PC-3 (cell line): ENCODE results near the gene MEPCE.

Experiments
- EZH2 ChIP-seq: fragments of 300-600 bp; sonication (generic); IDR thresholded peaks from one replicate; pipeline ENCODE4 v1.6.1; 2017; ENCODE audit warnings: antibody characterized with exemption, mild to moderate bottlenecking, low read length; ENCODE audit not compliant: unreplicated experiment
- TF ChIP-seq, protein P1 (sequence below): fragments of 300-600 bp; sonication (generic); conservative IDR thresholded peaks from 2 replicates; pipeline ENCODE4 v1.5.1; 2017; ENCODE audit warnings: antibody characterized with exemption, low read depth, mild to moderate bottlenecking, low read length

DNA sequence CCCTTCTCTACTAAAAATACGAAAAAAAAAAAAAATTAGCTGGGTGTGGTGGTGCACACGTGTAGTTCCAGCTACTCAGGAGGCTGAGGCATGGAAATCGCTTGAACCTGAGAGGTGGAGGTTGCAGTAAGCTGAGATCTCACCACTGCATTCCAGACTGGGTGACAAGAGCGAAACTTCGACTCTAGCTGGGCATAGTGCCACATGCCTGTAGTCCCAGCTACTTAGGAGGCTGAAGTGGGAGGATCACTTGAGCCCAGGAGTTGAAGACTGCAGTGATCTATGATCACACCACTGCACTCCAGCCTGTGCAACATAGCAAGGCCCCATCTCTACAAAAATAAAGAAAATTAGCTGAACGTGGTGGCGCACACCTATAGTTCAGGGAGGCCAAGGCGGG, 35.7 kb downstream of the MEPCE start:
- TF ChIP-seq, protein P1, sequence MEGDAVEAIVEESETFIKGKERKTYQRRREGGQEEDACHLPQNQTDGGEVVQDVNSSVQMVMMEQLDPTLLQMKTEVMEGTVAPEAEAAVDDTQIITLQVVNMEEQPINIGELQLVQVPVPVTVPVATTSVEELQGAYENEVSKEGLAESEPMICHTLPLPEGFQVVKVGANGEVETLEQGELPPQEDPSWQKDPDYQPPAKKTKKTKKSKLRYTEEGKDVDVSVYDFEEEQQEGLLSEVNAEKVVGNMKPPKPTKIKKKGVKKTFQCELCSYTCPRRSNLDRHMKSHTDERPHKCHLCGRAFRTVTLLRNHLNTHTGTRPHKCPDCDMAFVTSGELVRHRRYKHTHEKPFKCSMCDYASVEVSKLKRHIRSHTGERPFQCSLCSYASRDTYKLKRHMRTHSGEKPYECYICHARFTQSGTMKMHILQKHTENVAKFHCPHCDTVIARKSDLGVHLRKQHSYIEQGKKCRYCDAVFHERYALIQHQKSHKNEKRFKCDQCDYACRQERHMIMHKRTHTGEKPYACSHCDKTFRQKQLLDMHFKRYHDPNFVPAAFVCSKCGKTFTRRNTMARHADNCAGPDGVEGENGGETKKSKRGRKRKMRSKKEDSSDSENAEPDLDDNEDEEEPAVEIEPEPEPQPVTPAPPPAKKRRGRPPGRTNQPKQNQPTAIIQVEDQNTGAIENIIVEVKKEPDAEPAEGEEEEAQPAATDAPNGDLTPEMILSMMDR: no peak
- TF ChIP-seq EZH2: no peak
